ENCODE results near the gene DENND6B. TPM values are rescaled to one million over a fixed set of nuclear protein-coding genes. Genes with fewer than 3 reads are reported as not detected.
"Not testable (repeated sequence)": the region's sequence is repeated elsewhere in the genome, so short reads cannot be mapped to it uniquely, and the experiment has no call there.

DENND6B gene
- polyA plus RNA-seq, 1 donor from 2014 or later = 51.0 TPM

- TF ChIP-seq EZH2 (IDR thresholded peaks at IDR 0.05; ENCODE audit: borderline replicate concordance, insufficient read depth, low read length, poor library complexity, severe bottlenecking) (no peak), POLR2AphosphoS5 (IDR thresholded peaks at IDR 0.05) (no peak), EP300 (conservative IDR thresholded peaks at IDR 0.05; ENCODE audit: poor library complexity, severe bottlenecking) (no peak), TAF1 (IDR thresholded peaks at IDR 0.05; ENCODE audit: low read depth) (no peak), SMC3 (conservative IDR thresholded peaks at IDR 0.05; ENCODE audit: poor library complexity) (no peak), MXI1 (conservative IDR thresholded peaks at IDR 0.05; ENCODE audit: poor library complexity, severe bottlenecking) (no peak), RAD21 (conservative IDR thresholded peaks at IDR 0.05) (no peak), CTCF (IDR thresholded peaks at IDR 0.05; ENCODE audit: poor library complexity, severe bottlenecking) (no peak), REST (IDR thresholded peaks at IDR 0.05; ENCODE audit: borderline replicate concordance) (no peak)
- H3K79me2 ChIP-seq (replicated peaks; ENCODE audit: insufficient read depth, low read length) = no peaks in the 10 kb centered on the region
- no peak overlapping the region for H2AFZ ChIP-seq (ENCODE audit: low read depth, low read length)
- no peaks in the 10 kb centered on the region for H3F3A ChIP-seq (ENCODE audit: insufficient read depth, low read length, poor library complexity, severe bottlenecking)
- no peaks in the 10 kb centered on the region for H3K9me3 ChIP-seq (ENCODE audit: low read length)
- no peaks in the 10 kb centered on the region for H3K36me3 ChIP-seq (ENCODE audit: insufficient read depth, low read length)
- no peak overlapping the region for H3K9ac ChIP-seq (ENCODE audit: low read length)
- H3K9me2 ChIP-seq (ENCODE audit: insufficient read depth, low read length) = no peaks in the 10 kb centered on the region
- H3K4me2 ChIP-seq (ENCODE audit: low read length) = no peak overlapping the region
- no peaks in the 10 kb centered on the region for H4K20me1 ChIP-seq (ENCODE audit: insufficient read depth)
- no peaks in the 10 kb centered on the region for H3K27me3 ChIP-seq (ENCODE audit: insufficient read depth, low read depth, low read length)
- H3K4me3 ChIP-seq (ENCODE audit: low read length) = no peak overlapping the region
- no peak overlapping the region for H3K27ac ChIP-seq (ENCODE audit: low read length)
These were observed 10.6 kb upstream of the DENND6B start for GRCh38 chr22:50337262-50338041.

GRCh38 chr22:50334433-50334832 lies 7.6 kb upstream of the DENND6B start:
- not testable (repeated sequence) for H3K9me3 ChIP-seq (ENCODE audit: low read length); H2AFZ ChIP-seq (ENCODE audit: low read depth, low read length); H3K27me3 ChIP-seq (ENCODE audit: insufficient read depth, low read depth, low read length); H3K27ac ChIP-seq (ENCODE audit: low read length); H3K4me3 ChIP-seq (ENCODE audit: low read length); H3K4me2 ChIP-seq (ENCODE audit: low read length); H3K9me2 ChIP-seq (ENCODE audit: insufficient read depth, low read length); H3K9ac ChIP-seq (ENCODE audit: low read length); H4K20me1 ChIP-seq (ENCODE audit: insufficient read depth); H3K36me3 ChIP-seq (ENCODE audit: insufficient read depth, low read length); H3K79me2 ChIP-seq (replicated peaks; ENCODE audit: insufficient read depth, low read length); H3F3A ChIP-seq (ENCODE audit: insufficient read depth, low read length, poor library complexity, severe bottlenecking)
